Muscle layer of colon (tissue), 2 donors: ENCODE data around the gene TMEM192.
"Not testable (repeated sequence)": the region's sequence is repeated elsewhere in the genome, so short reads cannot be mapped to it uniquely, and the experiment has no call there.

Experiments
- H3K27ac ChIP-seq: one replicate; pipeline ENCODE4 v1.7.0; 2013; ENCODE audit warnings: low read depth, mild to moderate bottlenecking, low read length, moderate library complexity
- H3K27me3 ChIP-seq, 2 donors: one replicate each; pipeline ENCODE4 v1.7.0; 2013; ENCODE audit warnings: low read length in 2 of 2, mild to moderate bottlenecking in 2 of 2; ENCODE audit not compliant: insufficient read depth in 2 of 2, control insufficient read depth in 1 of 2
- H3K36me3 ChIP-seq: one replicate; pipeline ENCODE4 v1.7.0; 2013; ENCODE audit warnings: mild to moderate bottlenecking, low read length; ENCODE audit not compliant: insufficient read depth
- H3K4me1 ChIP-seq: one replicate; pipeline ENCODE4 v1.7.0; 2013; ENCODE audit warnings: mild to moderate bottlenecking, low read length; ENCODE audit not compliant: insufficient read depth
- H3K4me3 ChIP-seq, 2 donors: one replicate each; pipeline ENCODE4 v1.7.0; 2013; ENCODE audit warnings: low read length in 2 of 2, low read depth in 1 of 2, mild to moderate bottlenecking in 1 of 2, moderate library complexity in 1 of 2
- H3K9ac ChIP-seq: one replicate; pipeline ENCODE4 v1.7.0; 2013; ENCODE audit warnings: low read length
- H3K9me3 ChIP-seq: one replicate; pipeline ENCODE4 v1.7.0; 2013; ENCODE audit warnings: mild to moderate bottlenecking, low read length
- donor health status: abdominal sarcoma.
- donor health status: Adenocarcinoma of cecum.

The TMEM192 gene

DNA sequence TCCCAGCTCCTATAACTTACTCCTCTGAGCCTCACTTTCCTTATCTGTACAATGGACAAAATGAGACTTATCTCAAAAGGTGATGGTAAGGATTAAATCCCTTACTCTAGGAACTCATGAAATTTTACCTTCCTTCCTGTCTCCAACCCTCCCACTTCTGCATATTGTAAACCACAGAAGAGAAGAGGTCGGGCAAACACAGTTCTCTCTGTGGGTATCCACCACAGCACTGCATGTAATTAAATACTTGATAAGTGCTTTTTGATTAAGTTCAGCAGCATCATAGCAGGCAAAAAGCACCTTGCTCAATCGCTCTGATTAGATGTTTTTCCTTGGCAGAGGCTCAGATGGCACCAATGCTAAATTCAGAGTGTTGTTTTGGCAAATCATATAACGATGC is 17.3 kb upstream of the TMEM192 start:
- Histone ChIP-seq H3K9me3 (no peaks in the 10 kb centered on the region), H3K4me3 (no peak overlapping the region), H3K36me3 (no peaks in the 10 kb centered on the region), H3K9ac (no peak overlapping the region), H3K27ac (no peak overlapping the region), H3K27me3 (peaks cover 0 to 4% of the 10 kb centered on the region in 2 donors), H3K4me1 (no peaks in the 10 kb centered on the region)

DNA sequence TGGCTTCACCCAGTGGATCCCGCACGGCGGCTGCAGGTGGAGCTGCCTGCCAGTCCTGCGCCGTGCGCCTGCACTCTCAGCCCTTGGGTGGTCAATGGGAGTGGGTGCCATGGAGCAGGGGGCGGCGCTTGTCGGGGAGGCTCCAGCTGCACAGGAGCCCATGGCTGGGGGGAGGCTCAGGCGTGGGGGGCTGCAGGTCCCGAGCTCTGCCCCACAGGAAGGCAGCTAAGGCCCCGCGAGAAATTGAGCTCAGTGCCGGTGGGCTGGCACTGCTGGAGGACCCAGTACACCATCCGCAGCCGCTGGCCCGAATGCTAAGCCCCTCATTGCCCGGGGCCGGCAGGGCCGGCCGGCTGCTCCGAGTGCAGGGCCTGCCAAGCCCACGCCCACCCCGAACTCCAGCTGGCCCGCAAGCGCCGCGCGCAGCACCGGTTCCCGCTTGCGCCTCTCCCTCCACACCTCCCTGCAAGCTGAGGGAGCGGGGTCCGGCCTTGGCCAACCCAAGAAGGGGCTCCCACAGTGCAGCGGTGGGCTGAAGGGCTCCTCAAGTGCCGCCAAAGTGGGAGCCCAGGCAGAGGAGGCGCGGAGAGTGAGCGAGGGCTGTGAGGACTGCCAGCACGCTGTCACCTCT is 13.3 kb upstream of the TMEM192 start:
- H3K27me3 ChIP-seq, H3K27ac ChIP-seq, H3K36me3 ChIP-seq, H3K9ac ChIP-seq, H3K4me1 ChIP-seq, H3K9me3 ChIP-seq, H3K4me3 ChIP-seq: not testable (repeated sequence)

DNA sequence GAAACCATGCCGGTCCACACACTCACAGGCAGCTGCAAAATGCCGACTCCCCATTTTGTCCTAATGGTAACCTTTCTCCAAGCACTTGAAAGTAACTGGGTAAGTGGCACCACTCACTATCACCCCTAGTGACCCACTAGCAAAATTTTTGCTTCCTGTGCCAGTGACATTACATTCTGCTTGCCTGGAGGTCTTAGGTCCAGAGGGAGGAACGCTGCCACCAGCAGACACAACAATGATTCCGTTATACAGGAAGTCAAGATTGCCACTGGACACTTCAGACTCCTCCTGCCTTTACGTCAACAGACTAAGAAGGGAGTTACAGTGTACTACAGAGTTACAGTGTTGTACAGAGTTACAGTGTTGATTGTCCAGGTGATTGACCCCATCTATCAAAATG is 11.8 kb upstream of the TMEM192 start:
- Histone ChIP-seq H3K4me1 (no peaks in the 10 kb centered on the region), H3K27me3 (no peaks in the 10 kb centered on the region), H3K27ac (no peak overlapping the region), H3K9me3 (no peaks in the 10 kb centered on the region), H3K36me3 (no peaks in the 10 kb centered on the region), H3K9ac (no peak overlapping the region), H3K4me3 (no peak overlapping the region)

GRCh38 chr4:165118256-165118909 is 5.7 kb upstream of the TMEM192 start:
- Histone ChIP-seq H3K9ac (no peak overlapping the region), H3K9me3 (no peaks in the 10 kb centered on the region), H3K27ac (no peak overlapping the region), H3K4me1 (peaks cover 4% of the 10 kb centered on the region), H3K4me3 (no peak overlapping the region), H3K36me3 (no peaks in the 10 kb centered on the region), H3K27me3 (no peaks in the 10 kb centered on the region)

DNA sequence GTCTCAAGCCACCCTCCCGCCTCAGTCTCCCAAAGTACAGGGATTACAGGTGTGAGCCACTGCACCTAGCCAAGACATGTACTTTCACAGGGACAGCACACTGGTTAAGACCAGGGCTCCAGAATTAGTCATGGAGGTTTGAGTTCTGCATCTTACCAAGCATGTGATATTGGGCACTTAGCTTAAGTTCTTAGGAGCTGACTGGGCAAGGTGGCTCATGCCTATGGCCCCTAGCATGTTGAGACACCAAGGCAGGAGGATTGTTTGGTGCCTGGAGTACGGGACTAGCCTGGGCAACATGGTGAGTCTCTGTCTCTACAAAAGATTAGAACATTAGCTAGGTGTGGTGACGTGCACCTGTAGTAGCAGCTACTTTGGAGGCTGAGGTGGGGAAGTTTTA is 2.6 kb upstream of the TMEM192 start:
- Histone ChIP-seq H3K9ac (no peak overlapping the region), H3K36me3 (no peaks in the 10 kb centered on the region), H3K27me3 (no peaks in the 10 kb centered on the region), H3K9me3 (no peaks in the 10 kb centered on the region), H3K4me3 (no peak overlapping the region), H3K27ac (no peak overlapping the region), H3K4me1 (peaks cover 5% of the 10 kb centered on the region)

- peaks cover 5% of the 10 kb centered on the region for H3K4me1 ChIP-seq
- H3K9me3 ChIP-seq, result no peaks in the 10 kb centered on the region
- H3K4me3 ChIP-seq, result peak overlapping the region; percentile 71 to 78
- H3K36me3 ChIP-seq, result no peaks in the 10 kb centered on the region
- peak overlapping the region; percentile 82 for H3K27ac ChIP-seq
- H3K9ac ChIP-seq, result peak overlapping the region; percentile 71
- no peaks in the 10 kb centered on the region for H3K27me3 ChIP-seq
Observed at GRCh38 chr4:165111906-165112367, 723 bp downstream of the TMEM192 start.

GRCh38 chr4:165106518-165106917 is 6.1 kb downstream of the TMEM192 start:
- no peak overlapping the region for H3K9ac ChIP-seq
- H3K27ac ChIP-seq, result no peak overlapping the region
- no peaks in the 10 kb centered on the region for H3K4me1 ChIP-seq
- H3K9me3 ChIP-seq, result no peaks in the 10 kb centered on the region
- no peak overlapping the region for H3K4me3 ChIP-seq
- no peaks in the 10 kb centered on the region for H3K27me3 ChIP-seq
- H3K36me3 ChIP-seq, result peaks cover 9% of the 10 kb centered on the region

- no peaks in the 10 kb centered on the region for H3K4me1 ChIP-seq
- H3K9ac ChIP-seq, result no peak overlapping the region
- H3K27ac ChIP-seq, result no peak overlapping the region
- H3K27me3 ChIP-seq, result no peaks in the 10 kb centered on the region
- no peaks in the 10 kb centered on the region for H3K9me3 ChIP-seq
- no peak overlapping the region for H3K4me3 ChIP-seq
- H3K36me3 ChIP-seq, result peaks cover 9% of the 10 kb centered on the region
Observed at GRCh38 chr4:165101641-165102040, 11.0 kb downstream of the TMEM192 start.

- Histone ChIP-seq H3K36me3 (peaks cover 7% of the 10 kb centered on the region), H3K27ac (no peak overlapping the region)
Observed at GRCh38 chr4:165096776-165097175, 15.9 kb downstream of the TMEM192 start.

DNA sequence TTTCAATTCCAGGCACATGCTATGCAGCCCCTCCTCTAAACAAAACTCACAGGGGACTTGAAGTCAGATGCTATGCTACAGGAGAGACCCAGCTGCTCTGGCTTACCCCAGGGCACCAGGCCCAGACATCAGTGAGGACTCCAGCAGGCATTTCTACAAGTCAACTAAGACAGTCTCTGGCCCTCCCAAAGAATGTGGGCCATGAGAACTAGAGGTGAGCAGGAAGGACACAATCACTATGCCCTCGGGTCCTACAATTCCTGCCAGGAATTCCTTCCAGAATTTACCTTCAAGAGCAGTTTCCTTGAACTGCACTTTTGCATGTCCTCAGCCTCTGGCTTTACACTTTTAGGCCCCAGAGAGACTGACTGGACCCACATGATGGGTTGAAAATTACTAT is 17.4 kb downstream of the TMEM192 start:
- Histone ChIP-seq H3K27me3 (no peaks in the 10 kb centered on the region), H3K27ac (no peak overlapping the region), H3K4me3 (no peak overlapping the region), H3K36me3 (peaks cover 5% of the 10 kb centered on the region), H3K9me3 (no peaks in the 10 kb centered on the region), H3K4me1 (no peaks in the 10 kb centered on the region), H3K9ac (no peak overlapping the region)

More at GRCh38 chr4:165096776-165097175, 15.9 kb downstream of the TMEM192 start:
- Histone ChIP-seq H3K27me3 (no peaks in the 10 kb centered on the region), H3K4me3 (no peak overlapping the region), H3K9me3 (no peaks in the 10 kb centered on the region), H3K4me1 (no peaks in the 10 kb centered on the region), H3K9ac (no peak overlapping the region)

DNA sequence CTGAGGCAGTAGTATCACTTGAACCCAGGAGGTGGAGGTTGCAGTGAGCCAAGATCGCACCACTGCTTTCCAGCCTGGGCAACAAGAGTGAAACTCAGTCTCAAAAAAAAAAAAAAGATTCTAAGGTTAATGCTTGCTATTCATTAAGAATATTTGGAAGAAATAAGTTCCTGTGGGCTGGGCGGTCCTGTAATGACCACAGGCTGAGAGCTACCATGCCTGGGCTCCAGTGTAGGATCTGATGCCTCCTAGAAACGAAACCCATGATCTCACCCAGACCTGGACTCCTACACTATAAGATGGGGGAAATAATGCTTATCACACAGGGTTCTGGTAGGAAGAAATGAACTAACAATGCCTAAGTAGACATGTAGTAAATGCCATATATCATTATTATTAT is 17.8 kb downstream of the TMEM192 start:
- Histone ChIP-seq H3K36me3 (peaks cover 5% of the 10 kb centered on the region), H3K4me3 (no peak overlapping the region), H3K27me3 (no peaks in the 10 kb centered on the region), H3K4me1 (no peaks in the 10 kb centered on the region), H3K27ac (no peak overlapping the region), H3K9me3 (no peaks in the 10 kb centered on the region), H3K9ac (no peak overlapping the region)

DNA sequence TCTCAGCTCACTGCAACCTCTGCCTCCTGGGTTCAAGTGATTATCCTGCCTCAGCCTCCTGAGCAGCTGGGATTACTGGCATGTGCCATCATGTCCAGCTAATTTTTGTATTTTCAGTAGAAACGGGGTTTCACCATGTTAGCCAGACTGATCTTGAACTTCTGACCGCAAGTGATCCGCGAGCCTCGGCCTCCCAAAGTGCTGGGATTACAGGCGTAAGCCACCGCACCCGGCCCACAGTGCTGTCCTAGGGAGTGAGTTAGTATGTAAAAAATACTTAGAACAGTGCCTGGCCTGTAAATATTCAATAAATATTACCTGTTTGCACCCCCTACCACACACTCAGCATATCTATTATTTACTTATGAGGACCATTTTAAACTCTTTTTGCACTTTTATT is 20.5 kb downstream of the TMEM192 start:
- H3K4me3 ChIP-seq, H3K4me1 ChIP-seq, H3K27me3 ChIP-seq, H3K9me3 ChIP-seq, H3K27ac ChIP-seq, H3K9ac ChIP-seq: not testable (repeated sequence)
- H3K36me3 ChIP-seq, result peaks cover 18% of the 10 kb centered on the region
